A172 (cell line): ENCODE results near the gene CES4A. TPM values are rescaled to one million over a fixed set of nuclear protein-coding genes. Genes with fewer than 3 reads are reported as not detected.
"Not testable (repeated sequence)": the region's sequence is repeated elsewhere in the genome, so short reads cannot be mapped to it uniquely, and the experiment has no call there.

Source experiments
- DNase-seq: peaks from one replicate; pipeline ENCODE4 v3.0.0-alpha.2; 2015; ENCODE audit warnings: low spot score
- total RNA-seq: library from RNA; depleted of rRNA; stranded (reverse); fragments of >200 nt; shearing (Covaris generic); gene quantifications from 2 replicates; pipeline ENCODE4 v1.2.3, GENCODE V29; 2014

Gene CES4A
- total RNA-seq, 1 experiment from 2014 or later: not detected

GRCh38 chr16:66984892-66985311, 3.5 kb upstream of the CES4A start:
- no peak for DNase-seq

- no peak for DNase-seq
Measured at GRCh38 chr16:66986559-66986958, 1.8 kb upstream of the CES4A start.

DNA sequence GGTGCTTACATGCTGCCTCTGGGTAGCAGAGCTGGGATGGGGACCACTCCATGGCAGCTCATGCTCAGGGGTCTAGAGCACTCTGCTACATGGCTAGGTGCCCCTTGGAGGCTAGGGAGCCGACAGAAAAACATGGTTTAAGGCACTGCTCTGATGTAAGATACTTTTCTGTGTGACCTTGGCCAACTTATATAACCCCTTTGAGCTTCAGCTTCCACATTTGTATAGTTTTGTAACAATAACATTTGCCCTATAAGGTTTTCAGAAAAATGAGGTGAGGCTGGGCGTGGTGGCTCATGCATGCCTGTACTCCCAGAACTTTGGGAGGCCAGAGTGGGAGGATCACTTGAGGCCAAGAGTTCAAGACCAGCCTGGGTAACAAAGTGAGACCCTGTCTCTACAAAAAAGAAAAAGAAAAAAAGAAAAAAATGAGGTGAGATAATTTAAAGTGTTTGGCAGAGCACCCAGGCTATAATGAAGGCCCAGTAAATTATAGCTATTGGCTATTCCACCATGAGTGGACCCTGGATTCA, 3.2 kb downstream of the CES4A start:
- DNase-seq: no peak

GRCh38 chr16:66993558-66993957, 5.2 kb downstream of the CES4A start:
- not testable (repeated sequence) for DNase-seq

GRCh38 chr16:66996324-66996982, 8.1 kb downstream of the CES4A start:
- no peak for DNase-seq

GRCh38 chr16:66996983-66997358, 8.6 kb downstream of the CES4A start:
- DNase-seq: no peak

DNA sequence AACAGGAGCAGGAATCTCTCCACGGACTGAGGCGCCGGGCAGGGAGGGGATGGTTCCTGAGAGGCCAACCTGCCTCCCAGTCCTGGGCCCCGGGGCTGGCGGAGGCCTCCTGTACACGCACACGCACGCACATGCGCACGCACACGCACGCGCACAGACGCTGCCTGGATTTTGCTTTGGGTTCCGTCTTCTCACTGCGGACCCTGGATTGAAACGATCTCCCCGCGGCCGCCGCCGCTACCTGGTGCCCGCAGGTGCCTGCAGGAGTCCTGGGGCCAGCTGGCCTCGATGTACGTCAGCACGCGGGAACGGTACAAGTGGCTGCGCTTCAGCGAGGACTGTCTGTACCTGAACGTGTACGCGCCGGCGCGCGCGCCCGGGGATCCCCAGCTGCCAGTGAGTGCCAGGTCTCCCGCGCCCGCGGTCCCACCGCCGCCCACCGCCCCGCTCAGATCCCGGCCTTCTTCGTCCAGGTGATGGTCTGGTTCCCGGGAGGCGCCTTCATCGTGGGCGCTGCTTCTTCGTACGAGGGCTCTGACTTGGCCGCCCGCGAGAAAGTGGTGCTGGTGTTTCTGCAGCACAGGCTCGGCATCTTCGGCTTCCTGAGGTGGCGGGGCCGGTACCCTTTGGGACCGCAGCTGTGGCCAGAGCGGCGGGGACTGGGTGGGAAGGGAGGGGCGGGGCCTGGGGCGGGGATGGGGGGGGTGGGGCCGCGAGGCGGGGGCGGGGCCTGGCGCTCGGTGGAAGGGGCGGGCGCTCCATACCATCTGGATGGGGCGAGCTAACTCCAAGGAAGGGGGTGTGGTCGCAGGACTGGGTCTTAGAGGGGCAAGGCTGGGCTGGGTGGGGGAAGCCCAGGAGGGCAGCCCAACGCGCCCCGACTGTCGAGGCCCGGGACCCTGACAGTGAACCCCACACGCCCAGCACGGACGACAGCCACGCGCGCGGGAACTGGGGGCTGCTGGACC, 12.3 kb downstream of the CES4A start:
- DNase-seq: no peak

DNA sequence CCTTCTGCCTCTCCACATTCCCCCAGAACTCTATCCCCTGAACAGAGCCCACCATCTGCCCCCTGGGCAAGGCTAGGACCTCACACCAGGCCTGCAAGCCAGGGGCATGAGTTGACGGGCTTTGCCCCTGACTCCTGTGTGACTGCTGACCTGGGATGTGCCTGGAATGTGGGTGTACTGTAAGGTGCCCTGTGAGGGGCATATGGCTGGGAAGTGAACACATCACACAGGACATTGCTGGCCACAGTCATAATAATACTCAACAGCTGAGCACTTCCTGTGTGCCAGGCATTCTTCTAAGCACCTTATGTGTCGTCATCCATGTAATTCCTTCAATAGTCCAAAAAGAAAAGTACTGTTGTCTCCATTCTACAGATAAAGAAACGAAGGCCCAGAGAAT, 13.3 kb downstream of the CES4A start:
- DNase-seq: no peak

DNA sequence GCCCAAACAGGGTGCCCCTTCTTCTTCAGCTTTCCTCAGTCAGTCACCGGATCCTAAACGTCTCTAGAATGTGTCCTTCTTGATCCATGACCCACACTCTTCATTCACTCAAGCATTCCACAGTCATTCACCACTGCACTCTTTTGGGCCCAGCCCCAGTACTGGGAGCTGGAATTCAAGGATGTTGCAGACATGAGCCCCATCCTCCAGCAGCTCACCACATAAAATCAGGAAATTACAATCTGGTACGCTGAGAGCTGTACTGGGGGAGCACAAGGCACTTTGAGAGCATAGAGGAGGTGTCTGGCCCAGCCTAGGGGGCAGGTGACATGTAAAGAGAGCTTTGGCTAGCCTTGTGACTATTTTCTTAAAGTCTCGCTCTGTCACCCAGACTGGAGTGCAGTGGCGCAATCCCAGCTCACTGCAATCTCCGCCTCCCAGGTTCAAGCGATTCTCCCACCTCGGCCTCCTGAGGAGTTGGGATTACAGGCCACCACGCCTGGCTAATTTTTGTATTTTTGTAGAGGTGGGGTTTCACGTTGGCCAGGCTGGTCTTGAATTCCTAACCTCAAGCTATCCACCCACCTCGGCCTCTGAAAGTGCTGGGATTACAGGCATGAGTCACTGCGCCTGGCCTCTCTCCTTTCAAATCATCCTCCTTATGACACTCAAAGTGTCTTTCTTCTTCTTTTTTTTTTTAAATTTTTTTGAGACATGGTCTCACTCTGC, 18.7 kb downstream of the CES4A start:
- DNase-seq: no peak

DNA sequence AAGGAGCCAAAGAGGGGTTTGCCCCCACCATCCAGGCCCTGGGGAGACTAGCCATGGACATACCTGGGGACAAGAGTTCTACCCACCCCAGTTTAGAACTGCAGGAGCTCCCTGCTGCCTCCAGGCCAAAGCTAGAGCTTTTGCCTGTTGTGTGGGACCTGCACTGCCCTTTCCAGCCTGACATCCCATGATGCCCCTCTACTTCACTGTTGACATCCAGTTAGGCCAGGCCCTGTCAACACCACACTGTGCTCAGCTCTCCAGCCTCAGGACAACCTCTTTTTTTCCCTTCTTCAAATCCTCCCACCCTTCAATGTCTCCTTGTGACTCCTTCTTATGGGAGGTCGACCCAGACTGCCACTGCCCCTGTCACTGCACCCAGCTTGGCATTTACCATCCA, 20.8 kb downstream of the CES4A start:
- DNase-seq: no peak

DNA sequence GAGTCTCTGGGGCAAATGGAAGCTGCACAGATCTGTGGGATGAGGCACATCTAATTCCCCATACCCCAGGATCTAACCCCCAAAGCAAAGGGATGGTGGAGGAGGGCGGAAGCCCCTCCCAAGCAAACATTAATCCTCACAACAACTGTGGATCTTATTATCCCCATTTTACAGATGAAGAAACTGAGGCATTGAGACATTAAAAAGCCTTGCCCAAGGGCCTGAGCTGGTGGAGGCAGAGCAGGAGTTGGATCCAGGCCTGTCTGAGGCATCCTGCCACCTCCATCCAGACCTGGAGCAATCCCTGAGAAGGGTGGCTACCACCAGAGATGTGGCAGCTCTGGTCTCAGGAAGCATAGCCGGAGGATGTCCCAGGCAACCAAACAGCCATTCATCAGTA, 22.9 kb downstream of the CES4A start:
- DNase-seq: no peak

- no peak for DNase-seq
Measured at GRCh38 chr16:67013233-67013822, 24.9 kb downstream of the CES4A start.

DNA sequence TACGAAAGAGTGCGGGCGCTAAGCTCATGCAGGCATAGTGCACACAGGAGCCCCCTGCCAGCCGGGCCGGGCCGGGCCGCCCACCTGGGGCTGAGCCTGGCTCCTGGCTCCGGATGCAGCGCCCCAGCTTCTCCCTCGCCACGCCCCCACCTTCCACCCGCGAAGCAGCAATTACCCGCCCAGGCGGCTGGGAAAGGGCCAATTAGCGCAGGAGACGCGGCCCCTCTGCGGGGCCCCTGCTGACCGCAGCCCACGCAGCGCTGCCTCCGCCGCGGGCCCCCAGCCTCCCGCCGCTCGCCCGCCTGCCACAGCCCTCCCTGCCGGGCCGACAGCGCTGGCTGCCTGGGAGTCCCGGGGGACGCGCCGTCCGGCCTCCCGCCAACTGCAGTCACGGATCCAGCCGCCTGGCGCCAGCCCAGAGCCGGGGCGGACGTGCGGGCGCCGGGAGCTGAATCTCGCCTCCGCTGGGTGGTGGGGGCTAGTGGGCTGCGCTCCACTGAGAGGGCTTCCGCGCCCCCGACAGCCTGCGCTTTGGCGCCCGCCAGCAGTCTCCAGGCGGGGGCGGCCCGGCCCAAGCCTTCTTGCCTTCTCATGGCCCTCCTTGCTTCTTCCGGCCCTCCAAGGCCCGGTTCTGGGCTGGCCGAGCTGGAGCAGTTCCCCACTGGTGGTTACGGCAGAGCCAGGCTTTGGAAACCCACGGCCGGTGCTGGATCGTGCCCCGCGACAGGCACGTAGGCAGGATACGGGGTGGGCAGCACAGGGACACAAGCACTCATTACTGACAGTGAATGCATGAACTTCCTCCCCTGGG, 25.6 kb downstream of the CES4A start:
- DNase-seq: no peak

- no peak for DNase-seq
Measured at GRCh38 chr16:67014634-67015312, 26.4 kb downstream of the CES4A start.

- DNase-seq: no peak
Measured at GRCh38 chr16:67015313-67015731, 26.9 kb downstream of the CES4A start.

- no peak for DNase-seq
Measured at GRCh38 chr16:67016143-67016542, 27.8 kb downstream of the CES4A start.

GRCh38 chr16:67016681-67017420, 28.5 kb downstream of the CES4A start:
- DNase-seq: no peak

DNA sequence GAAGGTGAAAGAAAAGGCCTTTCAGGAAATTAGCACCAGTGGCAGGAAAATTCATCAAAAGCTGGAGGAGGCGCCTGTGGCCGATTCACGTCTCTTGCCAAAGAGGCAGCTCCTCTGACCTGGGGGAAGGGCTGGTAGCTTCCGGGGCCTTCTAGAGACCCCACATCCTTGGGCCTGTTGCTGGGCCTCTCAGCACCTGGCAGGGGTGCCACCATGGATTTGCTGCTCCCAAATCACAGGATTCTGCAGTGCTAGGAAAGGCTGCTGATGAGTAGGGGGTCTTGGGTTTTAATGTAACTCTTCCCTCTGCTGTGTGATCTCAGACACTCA, 29.0 kb downstream of the CES4A start:
- no peak for DNase-seq

DNA sequence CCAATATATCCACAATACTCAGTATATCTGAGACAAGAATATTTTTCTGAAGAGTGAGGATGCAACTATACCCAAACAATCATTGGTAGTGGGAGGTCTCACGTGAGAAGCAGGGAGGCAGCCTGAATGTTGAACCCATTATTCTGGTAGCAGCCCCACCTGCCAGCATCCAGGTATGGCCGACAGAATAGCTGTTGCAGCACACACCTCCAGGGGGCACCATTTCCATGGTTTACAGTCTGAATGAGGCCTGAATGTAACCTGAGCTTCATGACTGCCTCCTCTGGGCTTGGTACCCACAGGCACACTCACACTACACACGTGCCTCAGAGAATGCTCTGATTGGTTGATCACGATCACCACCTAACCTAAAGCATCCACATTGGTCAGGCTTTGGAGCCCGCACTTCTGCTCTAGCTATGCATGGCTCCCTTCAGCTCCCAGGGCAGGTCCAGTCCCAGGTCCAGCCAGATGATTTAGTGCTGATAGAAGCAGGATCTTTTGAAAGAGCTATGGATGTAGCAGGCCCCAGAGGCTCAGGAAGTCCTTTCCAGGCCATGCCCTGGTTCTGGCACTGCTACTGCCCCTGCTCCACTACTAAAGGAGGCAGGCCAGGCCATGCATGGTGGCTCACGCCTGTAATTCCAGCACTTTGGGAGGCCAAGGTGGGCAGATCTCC, 29.6 kb downstream of the CES4A start:
- DNase-seq: peak; percentile 97
